Measurements from ENCODE around the gene RNU1-3.
"Not testable (repeated sequence)": the region's sequence is repeated elsewhere in the genome, so short reads cannot be mapped to it uniquely, and the experiment has no call there.

RNU1-3 gene

GRCh38 chr1:16693449-16694307, 26.9 kb upstream of the RNU1-3 start:
- not testable (repeated sequence) for DNase-seq (ENCODE audit: low read depth)

GRCh38 chr1:16692717-16693448, 26.1 kb upstream of the RNU1-3 start:
- DNase-seq (ENCODE audit: low read depth), result not testable (repeated sequence)

GRCh38 chr1:16692283-16692682, 25.5 kb upstream of the RNU1-3 start:
- not testable (repeated sequence) for DNase-seq (ENCODE audit: low read depth)

GRCh38 chr1:16690971-16691682, 24.4 kb upstream of the RNU1-3 start:
- not testable (repeated sequence) for DNase-seq (ENCODE audit: low read depth)

GRCh38 chr1:16687132-16687800, 20.5 kb upstream of the RNU1-3 start:
- not testable (repeated sequence) for DNase-seq (ENCODE audit: low read depth)

GRCh38 chr1:16685445-16686371, 19.0 kb upstream of the RNU1-3 start:
- DNase-seq (ENCODE audit: low read depth), result peak; percentile 1

GRCh38 chr1:16684738-16685337, 18.1 kb upstream of the RNU1-3 start:
- DNase-seq (ENCODE audit: low read depth), result not testable (repeated sequence)

GRCh38 chr1:16684152-16684551, 17.4 kb upstream of the RNU1-3 start:
- not testable (repeated sequence) for DNase-seq (ENCODE audit: low read depth)

- DNase-seq (ENCODE audit: low read depth), result not testable (repeated sequence)
Observed at GRCh38 chr1:16682803-16683202, 16.1 kb upstream of the RNU1-3 start.

- DNase-seq (ENCODE audit: low read depth), result not testable (repeated sequence)
Observed at GRCh38 chr1:16680366-16680765, 13.6 kb upstream of the RNU1-3 start.

- peak; percentile 71 for DNase-seq (ENCODE audit: low read depth)
Observed at GRCh38 chr1:16677552-16678431, 11.0 kb upstream of the RNU1-3 start.

- DNase-seq (ENCODE audit: low read depth), result not testable (repeated sequence)
Observed at GRCh38 chr1:16676661-16677523, 10.1 kb upstream of the RNU1-3 start.

GRCh38 chr1:16675118-16675510, 8.4 kb upstream of the RNU1-3 start:
- DNase-seq (ENCODE audit: low read depth), result not testable (repeated sequence)

- not testable (repeated sequence) for DNase-seq (ENCODE audit: low read depth)
Observed at GRCh38 chr1:16673976-16674375, 7.2 kb upstream of the RNU1-3 start.

- DNase-seq (ENCODE audit: low read depth), result not testable (repeated sequence)
Observed at GRCh38 chr1:16665836-16666235, 912 bp downstream of the RNU1-3 start.

GRCh38 chr1:16658234-16658633, 8.5 kb downstream of the RNU1-3 start:
- not testable (repeated sequence) for DNase-seq (ENCODE audit: low read depth)

- DNase-seq (ENCODE audit: low read depth), result not testable (repeated sequence)
Observed at GRCh38 chr1:16656981-16657683, 9.6 kb downstream of the RNU1-3 start.

- DNase-seq (ENCODE audit: low read depth), result not testable (repeated sequence)
Observed at GRCh38 chr1:16656574-16656973, 10.2 kb downstream of the RNU1-3 start.

Data from EH (cell line).